ENCODE results near the gene TDP2.
"Not testable (repeated sequence)": the region's sequence is repeated elsewhere in the genome, so short reads cannot be mapped to it uniquely, and the experiment has no call there.

TDP2 gene

GRCh38 chr6:24644377-24644776 is 22.3 kb downstream of the TDP2 start:
- DNase-seq = no peak

DNA sequence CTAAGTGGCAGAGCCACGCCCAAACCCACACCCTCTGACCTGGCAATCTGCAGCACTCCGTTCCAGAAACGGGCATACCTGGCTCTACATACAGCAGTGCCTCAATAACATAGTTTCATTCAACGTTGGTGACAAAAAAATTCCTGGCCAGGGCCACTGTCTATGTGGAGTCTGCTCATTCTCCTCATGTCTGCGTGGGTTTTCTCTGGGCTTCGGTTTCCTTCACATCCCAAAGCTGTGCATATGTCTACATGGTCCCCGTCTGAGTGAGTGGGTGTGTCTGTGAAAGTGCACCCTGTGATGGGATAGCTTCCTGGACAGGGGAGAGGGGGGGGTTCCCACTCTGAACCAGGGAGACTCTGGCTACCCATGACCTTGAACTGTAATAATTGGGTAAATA is 22.8 kb downstream of the TDP2 start:
- DNase-seq = no peak

DNA sequence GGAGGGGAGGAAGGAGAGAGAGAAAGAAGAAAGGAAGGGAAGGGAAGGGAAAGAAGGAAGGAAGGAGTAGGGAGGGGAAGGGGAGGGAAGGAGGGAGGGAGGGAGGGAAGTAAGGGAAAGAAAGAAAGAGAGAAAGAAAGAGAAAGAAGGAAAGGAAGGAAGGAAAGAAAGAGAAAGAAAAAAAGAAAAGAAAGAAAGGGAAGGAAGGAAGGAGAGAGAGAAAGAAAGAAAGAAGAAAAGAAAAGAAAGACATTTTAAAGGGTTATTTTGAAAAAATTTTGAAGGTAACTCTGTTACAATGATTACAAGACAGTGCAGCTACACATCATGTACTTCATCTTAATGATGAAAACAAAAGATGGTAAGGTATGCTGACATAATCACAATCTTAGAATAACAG is 24.6 kb downstream of the TDP2 start:
- no peak for DNase-seq

- not testable (repeated sequence) for DNase-seq
Observed at GRCh38 chr6:24640631-24641030, 26.1 kb downstream of the TDP2 start.

- no peak for DNase-seq
Observed at GRCh38 chr6:24640166-24640565, 26.5 kb downstream of the TDP2 start.

DNA sequence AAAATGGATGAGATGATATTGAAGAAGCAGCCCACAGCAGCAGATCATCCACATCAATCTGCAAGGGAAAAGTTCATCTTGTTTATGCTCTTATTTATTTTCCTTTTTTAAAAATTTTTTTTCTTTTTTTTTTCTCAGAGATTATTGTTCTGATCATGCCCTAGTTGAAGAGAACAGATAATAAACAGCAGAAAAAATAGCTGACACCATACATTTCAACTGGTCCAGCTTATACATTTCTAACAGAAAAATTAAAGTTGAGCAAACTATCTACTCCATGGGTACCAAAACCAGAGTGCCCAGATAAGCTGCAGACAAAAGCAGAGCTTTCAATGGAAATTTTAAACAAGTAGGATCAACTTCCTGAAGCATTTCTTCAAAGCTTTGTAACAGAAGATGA is 30.0 kb downstream of the TDP2 start:
- DNase-seq = no peak

GRCh38 chr6:24632573-24632972 is 34.1 kb downstream of the TDP2 start:
- no peak for DNase-seq

DNA sequence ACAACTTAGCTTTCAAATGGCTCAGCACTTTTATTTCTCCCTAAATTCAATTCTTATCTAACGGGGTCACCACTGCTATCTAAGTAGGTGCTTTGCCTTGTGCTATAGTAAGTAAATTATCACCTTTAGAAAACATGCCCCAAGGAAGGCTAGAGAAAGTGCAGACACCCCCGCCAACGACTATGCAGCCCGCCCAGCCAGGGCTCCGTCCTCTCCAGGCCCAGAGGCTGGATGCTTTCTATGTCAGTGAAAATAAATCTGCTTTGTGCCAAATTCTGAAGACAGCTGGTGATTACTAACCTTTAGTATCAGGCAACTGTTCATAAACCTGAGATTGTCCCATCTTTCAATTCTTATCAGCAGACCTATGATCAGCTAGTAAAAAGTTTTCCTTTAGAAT is 35.0 kb downstream of the TDP2 start:
- no peak for DNase-seq

GRCh38 chr6:24630856-24631505 is 35.7 kb downstream of the TDP2 start:
- DNase-seq = no peak

DNA sequence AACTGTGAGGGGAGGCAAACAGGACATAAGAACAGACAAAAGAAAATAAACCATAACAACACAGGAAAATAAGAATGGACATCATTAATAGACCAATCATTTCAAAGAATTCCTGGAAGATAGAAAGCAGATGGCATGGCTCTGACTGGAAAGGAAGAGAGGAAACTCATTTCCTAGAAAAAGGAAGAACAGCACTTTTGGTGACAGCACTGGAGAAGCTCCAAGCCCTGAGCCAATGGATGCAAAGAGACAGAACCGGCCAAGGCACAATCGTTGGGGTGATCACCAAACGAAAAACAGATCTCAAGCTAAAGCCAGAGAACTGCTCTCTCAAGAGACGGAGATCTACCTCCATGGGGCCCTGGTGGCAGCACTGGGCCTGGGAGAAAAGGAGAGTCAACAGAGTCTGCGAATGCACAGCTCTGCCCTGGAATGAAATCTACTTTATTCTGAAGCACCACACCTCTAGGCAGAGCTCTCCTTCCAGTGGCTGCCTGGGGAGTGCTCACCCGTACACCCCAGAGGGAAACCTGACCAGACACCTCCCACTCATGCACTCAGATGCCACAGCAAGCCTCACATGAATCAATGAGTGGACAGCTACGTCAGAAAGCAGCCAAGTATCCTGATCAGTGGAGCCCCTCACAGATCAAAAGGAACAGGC is 44.9 kb downstream of the TDP2 start:
- DNase-seq = no peak

GRCh38 chr6:24620637-24621036 is 46.1 kb downstream of the TDP2 start:
- DNase-seq = no peak

GRCh38 chr6:24619661-24620060 is 47.0 kb downstream of the TDP2 start:
- no peak for DNase-seq

DNA sequence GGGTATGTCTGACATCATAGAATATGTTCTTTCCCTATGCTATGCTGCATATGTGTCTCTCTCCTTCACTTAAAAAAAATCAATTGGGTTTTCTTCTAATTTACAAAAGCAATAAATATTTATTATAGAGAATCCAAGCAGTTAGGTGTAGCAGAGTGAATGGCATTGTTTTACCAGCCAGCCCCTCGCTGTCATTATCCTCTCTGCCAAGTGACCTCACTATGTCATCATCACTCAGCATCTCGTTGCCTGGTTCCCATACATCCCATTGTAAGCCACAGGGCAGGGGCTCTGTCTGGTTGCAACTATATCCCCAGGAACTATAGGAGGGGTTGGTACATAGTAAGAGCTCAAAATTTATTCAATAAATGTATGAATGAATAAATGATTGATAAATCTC is 52.1 kb downstream of the TDP2 start:
- no peak for DNase-seq

GRCh38 chr6:24614043-24614420 is 52.7 kb downstream of the TDP2 start:
- DNase-seq = no peak

GRCh38 chr6:24613361-24614042 is 53.2 kb downstream of the TDP2 start:
- no peak for DNase-seq

DNA sequence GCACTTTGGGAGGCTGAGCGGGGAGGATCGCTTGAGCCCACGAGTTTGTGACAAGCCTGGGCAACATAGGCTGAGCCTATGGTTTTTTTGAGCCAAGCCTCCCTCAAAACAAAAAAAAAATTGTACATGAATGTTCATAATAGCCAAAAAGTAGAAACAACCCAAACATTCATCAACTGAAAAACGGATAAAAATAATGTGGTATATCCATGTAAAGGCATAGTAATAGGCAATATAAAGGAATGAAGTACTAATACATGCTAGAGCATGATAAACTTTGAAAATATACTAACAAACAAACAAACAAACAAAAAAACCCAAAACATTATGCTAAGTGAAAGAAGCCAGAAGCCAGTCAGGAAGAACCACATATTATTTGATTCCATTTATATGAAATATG is 56.0 kb downstream of the TDP2 start:
- DNase-seq = no peak

- no peak for DNase-seq
Observed at GRCh38 chr6:24607310-24608105, 59.2 kb downstream of the TDP2 start.

DNA sequence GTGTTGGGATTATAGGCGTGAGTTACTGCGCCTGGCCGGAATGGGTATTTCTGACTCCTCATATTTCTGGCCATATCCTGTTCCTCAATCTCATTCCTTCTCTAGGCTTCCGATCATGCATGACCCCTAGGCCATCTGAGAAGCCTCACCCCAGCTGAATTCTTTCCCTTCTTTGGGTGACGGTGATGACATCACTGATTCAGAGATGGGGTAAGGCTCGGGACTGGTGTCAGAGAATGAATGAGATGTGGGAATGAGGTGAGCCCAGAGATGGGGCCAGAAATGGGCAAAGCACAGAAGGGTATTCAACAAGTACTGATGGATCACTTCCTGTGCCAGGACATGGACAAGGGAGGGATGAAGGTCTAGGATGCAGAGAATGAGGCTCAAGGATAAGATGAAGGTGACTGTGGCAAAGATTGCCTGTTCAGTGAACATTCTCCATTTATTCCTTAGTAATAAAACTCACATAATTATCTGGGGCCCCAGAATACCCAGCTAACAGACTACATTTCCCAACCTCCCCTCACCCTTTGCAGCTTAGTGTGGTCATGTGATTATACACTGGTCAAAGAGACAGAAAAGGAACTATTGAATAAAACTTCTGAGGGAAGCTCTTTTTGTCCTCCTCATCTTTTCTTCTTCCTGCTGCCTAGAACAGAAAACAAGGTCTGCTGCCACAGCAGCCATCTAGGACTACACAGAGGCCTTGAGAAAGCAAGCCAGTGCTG is 60.3 kb downstream of the TDP2 start:
- DNase-seq = no peak

DNA sequence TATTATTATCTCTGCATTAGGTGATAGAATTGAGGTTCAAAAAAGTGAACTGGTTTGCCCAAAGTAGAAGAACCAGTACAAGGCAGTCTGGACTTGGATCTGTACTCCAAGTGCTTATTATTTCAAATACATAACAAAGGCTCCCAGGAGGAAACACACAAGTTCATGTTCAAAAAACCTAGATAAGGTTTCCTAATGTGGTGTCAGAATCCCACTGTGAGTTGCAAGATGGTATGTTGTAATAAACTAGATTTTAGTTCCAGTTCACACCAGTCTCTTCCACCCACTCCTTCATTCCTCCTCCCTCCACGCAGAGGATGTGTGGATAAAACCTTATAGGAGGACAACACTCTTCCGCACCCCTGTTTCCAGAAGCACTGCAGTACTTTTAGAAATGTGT is 63.5 kb downstream of the TDP2 start:
- DNase-seq = no peak

GRCh38 chr6:24600903-24601302 is 65.8 kb downstream of the TDP2 start:
- no peak for DNase-seq
